Inflammatory macrophage treated with lipopolysaccharide for 4 hours (primary cell): Measurements from ENCODE around the gene PRKCA.
"Not testable (repeated sequence)": the region's sequence is repeated elsewhere in the genome, so short reads cannot be mapped to it uniquely, and the experiment has no call there.

Experiments
- DNase-seq: peaks from one replicate; pipeline ENCODE4 v3.0.0-alpha.2; 2020

PRKCA gene

DNA sequence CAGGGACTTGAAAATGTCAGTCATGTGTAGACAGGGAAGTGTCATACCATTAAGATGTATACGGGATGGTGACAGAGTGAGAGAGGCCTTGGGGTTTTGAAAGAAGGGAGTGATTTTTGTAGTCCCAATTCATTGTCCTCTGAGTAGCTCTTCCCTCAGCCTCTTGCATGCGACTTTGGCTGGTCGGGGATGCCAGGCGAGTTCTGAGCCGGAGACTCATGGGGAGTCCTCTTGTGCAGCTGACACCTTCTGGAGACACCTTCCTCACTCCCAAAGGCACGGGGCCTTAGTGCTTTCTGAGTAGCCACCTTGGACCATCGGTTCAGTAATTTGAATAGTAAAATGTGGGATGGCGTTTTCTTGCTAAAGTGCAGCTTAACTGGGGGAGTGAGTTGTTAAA, 144.7 kb downstream of the PRKCA start:
- no peak for DNase-seq

GRCh38 chr17:66448026-66448639, 145.7 kb downstream of the PRKCA start:
- no peak for DNase-seq

GRCh38 chr17:66449418-66449977, 147.1 kb downstream of the PRKCA start:
- DNase-seq, result no peak

DNA sequence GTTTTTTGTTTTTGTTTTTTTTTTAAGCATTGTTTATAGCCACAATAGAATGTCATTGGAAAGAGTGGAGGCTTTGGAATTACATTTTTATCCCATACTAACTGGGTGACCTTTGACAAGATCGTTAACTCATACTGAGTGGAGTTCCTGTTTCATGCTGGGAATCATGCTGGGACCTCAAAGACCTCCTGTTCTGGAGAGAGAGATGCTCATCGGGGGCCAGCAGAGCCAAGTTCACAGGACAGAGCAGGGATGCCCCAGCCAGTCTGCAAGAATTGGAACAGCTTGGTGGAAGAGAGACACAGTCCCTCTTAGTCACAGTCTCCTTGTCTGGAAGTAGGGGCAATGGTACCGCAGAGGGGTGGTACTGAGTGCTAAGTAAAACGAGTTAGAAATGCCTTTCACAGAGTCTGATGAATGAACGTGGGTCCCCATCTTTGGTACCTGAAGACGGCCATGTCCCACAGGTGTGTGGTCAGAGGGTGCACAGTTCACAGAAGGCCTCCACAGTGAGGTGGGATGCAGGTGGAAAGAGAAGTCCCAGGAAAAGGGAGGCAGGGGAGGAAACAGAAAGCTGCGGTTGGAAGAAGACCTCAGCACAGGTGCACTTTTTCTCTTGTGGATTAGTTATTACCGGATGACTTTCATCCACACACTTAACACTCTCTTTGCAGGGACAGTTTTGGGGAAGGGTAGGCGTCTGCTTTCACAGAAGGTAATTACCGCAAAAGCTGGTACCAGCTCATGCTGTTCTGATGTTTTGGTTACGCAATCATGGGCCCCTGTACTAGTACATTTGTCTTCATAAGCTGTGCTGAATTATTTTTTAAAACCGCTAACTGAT, 147.8 kb downstream of the PRKCA start:
- no peak for DNase-seq

DNA sequence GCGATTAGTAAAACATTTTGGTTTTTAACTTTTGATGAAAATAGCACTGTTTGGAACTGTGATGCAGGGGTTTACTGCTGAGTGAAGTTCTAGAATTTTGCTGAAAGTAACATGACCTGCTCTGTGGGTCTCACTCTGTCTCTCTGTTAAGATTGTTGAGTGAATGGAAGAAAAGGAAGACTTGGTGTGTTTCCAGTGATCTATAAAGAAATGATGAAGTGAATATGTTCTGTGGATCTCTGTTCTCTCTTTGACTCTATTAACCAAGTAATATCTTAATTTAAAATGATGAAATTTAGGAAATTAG, 148.4 kb downstream of the PRKCA start:
- no peak for DNase-seq

- DNase-seq, result no peak
Measured at GRCh38 chr17:66451188-66452149, 149.1 kb downstream of the PRKCA start.

GRCh38 chr17:66455060-66455459, 152.6 kb downstream of the PRKCA start:
- no peak for DNase-seq

GRCh38 chr17:66457499-66457898, 155.1 kb downstream of the PRKCA start:
- not testable (repeated sequence) for DNase-seq

DNA sequence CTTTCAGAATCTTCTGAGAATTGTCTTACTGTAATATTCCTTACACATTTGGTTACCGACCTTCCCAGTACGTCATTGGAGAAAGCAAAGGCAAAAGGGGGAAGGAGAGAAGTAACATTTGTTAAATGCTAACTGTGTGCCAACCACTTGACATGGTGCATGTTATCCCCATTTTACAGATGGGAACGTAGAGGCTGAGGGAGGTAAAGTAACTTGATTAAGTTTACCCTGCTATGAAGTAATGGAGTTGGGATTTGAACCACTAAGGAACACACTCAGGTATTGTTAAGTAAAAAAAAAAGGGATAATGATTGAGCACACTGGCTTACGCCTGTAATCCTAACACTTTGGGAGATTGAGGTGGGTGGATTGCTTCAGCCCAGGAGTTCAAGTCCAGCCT, 156.4 kb downstream of the PRKCA start:
- DNase-seq, result no peak

GRCh38 chr17:66459811-66460270, 157.4 kb downstream of the PRKCA start:
- DNase-seq, result peak; percentile 99

- DNase-seq, result no peak
Measured at GRCh38 chr17:66460558-66460957, 158.1 kb downstream of the PRKCA start.

- DNase-seq, result peak; percentile 51
Measured at GRCh38 chr17:66461343-66461995, 159.1 kb downstream of the PRKCA start.

- DNase-seq, result peak; percentile 83
Measured at GRCh38 chr17:66462010-66462409, 159.6 kb downstream of the PRKCA start.

- no peak for DNase-seq
Measured at GRCh38 chr17:66464921-66465320, 162.5 kb downstream of the PRKCA start.

- peak; percentile 33 for DNase-seq
Measured at GRCh38 chr17:66465701-66466100, 163.3 kb downstream of the PRKCA start.

DNA sequence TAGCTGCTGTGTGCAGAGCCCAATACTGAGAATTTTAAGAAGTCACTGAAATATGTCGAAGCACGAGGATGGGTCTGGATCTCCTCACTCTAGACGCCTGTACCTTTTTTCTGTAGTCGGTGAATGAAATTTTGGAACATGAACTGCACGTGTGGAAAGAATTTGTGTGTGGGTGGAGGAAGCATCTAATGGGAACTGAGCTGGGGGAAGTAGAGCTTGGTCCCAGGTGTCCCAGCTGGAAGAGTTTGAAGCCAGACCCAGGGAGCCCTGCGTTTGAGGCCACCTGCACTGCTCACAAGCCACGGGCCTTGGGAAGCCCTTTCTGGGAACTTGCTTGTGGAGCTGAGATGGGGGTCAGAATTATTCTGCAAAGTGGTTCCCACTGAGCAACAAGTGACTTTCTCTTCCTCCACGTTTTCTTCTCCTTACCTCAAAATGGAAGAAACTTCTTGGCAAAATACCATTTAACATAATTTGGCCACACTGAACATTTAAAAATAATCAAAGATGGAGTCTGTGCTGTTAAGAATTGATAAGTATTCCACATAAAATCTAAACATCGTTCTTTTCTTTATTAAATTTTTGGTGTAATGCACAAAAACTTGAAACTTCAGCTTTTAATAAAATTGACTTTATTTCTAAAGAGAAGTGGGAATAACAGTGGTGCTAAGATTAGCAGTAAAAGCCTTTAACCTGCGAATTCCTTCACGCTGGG, 163.8 kb downstream of the PRKCA start:
- no peak for DNase-seq

GRCh38 chr17:66466840-66467367, 164.5 kb downstream of the PRKCA start:
- DNase-seq, result peak; percentile 92

- DNase-seq, result peak; percentile 27
Measured at GRCh38 chr17:66467766-66468165, 165.4 kb downstream of the PRKCA start.

DNA sequence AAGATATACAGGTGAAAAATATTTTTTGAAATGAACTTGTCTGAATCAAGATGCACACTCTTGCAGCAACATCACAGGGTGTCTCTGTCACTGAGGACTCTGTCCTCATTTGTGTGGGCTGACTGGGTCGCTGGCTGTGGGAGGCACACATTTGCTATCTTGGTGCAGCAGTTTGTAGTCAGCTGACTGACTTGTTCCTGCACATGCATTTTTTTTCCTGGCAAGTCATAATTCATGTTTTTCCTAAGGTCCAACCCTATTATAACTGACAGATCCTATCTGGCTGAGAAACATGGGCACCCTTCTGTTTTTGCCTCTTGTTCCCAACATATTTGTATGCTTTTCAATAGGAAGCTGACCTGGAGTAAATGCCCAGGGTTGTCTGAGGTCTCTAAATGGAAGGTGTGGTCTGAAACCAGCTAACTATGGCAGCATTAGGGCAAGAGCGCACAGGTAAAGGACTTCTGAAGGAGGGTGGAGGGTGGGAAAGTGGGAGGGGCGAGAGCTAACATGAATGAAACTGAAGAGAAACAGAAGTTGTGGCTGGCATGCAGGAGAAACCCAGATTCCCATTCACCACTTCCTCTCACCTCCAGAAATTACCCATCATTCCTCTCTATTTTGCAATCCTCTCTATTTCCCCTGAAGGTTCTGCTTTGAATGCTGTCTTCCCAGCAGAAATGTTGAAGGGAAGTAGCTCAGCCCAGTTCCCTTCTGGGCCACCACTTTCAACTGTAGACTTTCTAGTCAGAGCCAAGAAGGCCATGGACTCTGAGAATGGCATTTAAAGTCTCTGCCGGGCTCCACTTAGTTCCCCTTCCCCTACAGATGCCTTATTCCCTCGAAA, 166.1 kb downstream of the PRKCA start:
- peak; percentile 93 for DNase-seq

- no peak for DNase-seq
Measured at GRCh38 chr17:66469088-66469442, 166.7 kb downstream of the PRKCA start.

DNA sequence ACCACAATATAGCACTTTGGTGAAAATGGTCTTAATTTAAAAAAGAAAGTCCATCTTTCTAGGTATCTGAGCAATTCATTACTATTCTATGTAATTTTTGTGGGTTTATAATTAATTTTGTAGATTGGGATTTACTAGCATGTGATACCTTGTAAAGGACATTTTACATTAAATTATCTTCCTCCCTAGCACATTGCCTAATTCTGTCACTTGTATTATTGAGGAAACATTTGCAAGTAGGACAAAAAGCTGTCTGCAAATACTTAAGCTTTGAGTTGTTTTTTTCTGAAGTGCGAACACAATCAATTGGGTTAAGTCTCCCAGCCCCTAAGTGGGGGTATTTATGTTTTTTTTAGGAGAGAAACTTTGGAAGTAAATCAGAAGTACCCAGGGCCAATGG, 167.0 kb downstream of the PRKCA start:
- DNase-seq, result peak; percentile 32
